Activated T-cell treated with anti-CD3 and anti-CD28 coated beads, Interleukin-2, amount 50 U/mL, for 24 hours (primary cell): ENCODE measurements around the gene TNFRSF18.

Source experiments
- DNase-seq: peaks from one replicate; pipeline ENCODE4 v3.0.0-alpha.2; 2020
- H3K27ac Mint-ChIP-seq: 2 replicates; pipeline ENCODE4 v1.8.0; 2020; ENCODE audit warnings: mild to moderate bottlenecking, mixed read lengths
- H3K27me3 Mint-ChIP-seq: 2 replicates; pipeline ENCODE4 v1.8.0; 2020; ENCODE audit warnings: mixed read lengths
- H3K36me3 Mint-ChIP-seq: 2 replicates; pipeline ENCODE4 v1.8.0; 2020; ENCODE audit warnings: low read depth, mixed read lengths
- H3K4me1 Mint-ChIP-seq: 2 replicates; pipeline ENCODE4 v1.8.0; 2020; ENCODE audit warnings: low read depth, mixed read lengths
- H3K4me3 Mint-ChIP-seq: 2 replicates; pipeline ENCODE4 v1.8.0; 2020; ENCODE audit warnings: mild to moderate bottlenecking, moderate library complexity, mixed read lengths
- H3K9me3 Mint-ChIP-seq: 2 replicates; pipeline ENCODE4 v1.8.0; 2020; ENCODE audit warnings: mixed read lengths

The TNFRSF18 gene

GRCh38 chr1:1226566-1227362 is 20.4 kb upstream of the TNFRSF18 start:
- H3K27ac Mint-ChIP-seq: peak overlapping the region; percentile 33

GRCh38 chr1:1225913-1226312 is 19.5 kb upstream of the TNFRSF18 start:
- Mint-ChIP-seq H3K4me1 (peaks cover 36% of the 10 kb centered on the region), H3K4me3 (no peak overlapping the region), H3K36me3 (peaks cover 85% of the 10 kb centered on the region), H3K9me3 (no peaks in the 10 kb centered on the region), H3K27me3 (no peaks in the 10 kb centered on the region), H3K27ac (peak overlapping the region; percentile 50)
- DNase-seq: no peak

More at GRCh38 chr1:1226566-1227362, 20.4 kb upstream of the TNFRSF18 start:
- Mint-ChIP-seq H3K4me3 (no peak overlapping the region), H3K9me3 (no peaks in the 10 kb centered on the region), H3K36me3 (peaks cover 85% of the 10 kb centered on the region), H3K27me3 (no peaks in the 10 kb centered on the region), H3K4me1 (peaks cover 35% of the 10 kb centered on the region)
- DNase-seq: no peak

GRCh38 chr1:1225238-1225845 is 18.9 kb upstream of the TNFRSF18 start:
- Mint-ChIP-seq H3K27ac (peak overlapping the region; percentile 50), H3K9me3 (no peaks in the 10 kb centered on the region), H3K27me3 (no peaks in the 10 kb centered on the region), H3K4me3 (no peak overlapping the region), H3K36me3 (peaks cover 85% of the 10 kb centered on the region), H3K4me1 (peaks cover 35% of the 10 kb centered on the region)
- DNase-seq: no peak

- H3K27me3 Mint-ChIP-seq: no peaks in the 10 kb centered on the region
- H3K36me3 Mint-ChIP-seq: peaks cover 74% of the 10 kb centered on the region
- H3K27ac Mint-ChIP-seq: no peak overlapping the region
- no peaks in the 10 kb centered on the region for H3K9me3 Mint-ChIP-seq
- H3K4me1 Mint-ChIP-seq: peaks cover 30% of the 10 kb centered on the region
- no peak for DNase-seq
- no peak overlapping the region for H3K4me3 Mint-ChIP-seq
These were observed 17.5 kb upstream of the TNFRSF18 start for GRCh38 chr1:1223891-1224290.

GRCh38 chr1:1223321-1223720 is 16.9 kb upstream of the TNFRSF18 start:
- Mint-ChIP-seq H3K27ac (no peak overlapping the region), H3K4me1 (peaks cover 27% of the 10 kb centered on the region), H3K9me3 (no peaks in the 10 kb centered on the region), H3K27me3 (no peaks in the 10 kb centered on the region), H3K36me3 (peaks cover 70% of the 10 kb centered on the region), H3K4me3 (no peak overlapping the region)
- no peak for DNase-seq

GRCh38 chr1:1222575-1223225 is 16.3 kb upstream of the TNFRSF18 start:
- Mint-ChIP-seq H3K4me3 (no peak overlapping the region), H3K36me3 (peaks cover 71% of the 10 kb centered on the region), H3K27ac (peak overlapping the region; percentile 12), H3K9me3 (no peaks in the 10 kb centered on the region), H3K4me1 (peaks cover 33% of the 10 kb centered on the region), H3K27me3 (no peaks in the 10 kb centered on the region)
- DNase-seq: no peak

- peaks cover 73% of the 10 kb centered on the region for H3K36me3 Mint-ChIP-seq
- no peak overlapping the region for H3K4me3 Mint-ChIP-seq
- no peak for DNase-seq
- H3K27me3 Mint-ChIP-seq: no peaks in the 10 kb centered on the region
- H3K9me3 Mint-ChIP-seq: no peaks in the 10 kb centered on the region
- no peak overlapping the region for H3K27ac Mint-ChIP-seq
- H3K4me1 Mint-ChIP-seq: peaks cover 38% of the 10 kb centered on the region
These were observed 15.6 kb upstream of the TNFRSF18 start for GRCh38 chr1:1221887-1222574.

GRCh38 chr1:1220197-1220596 is 13.8 kb upstream of the TNFRSF18 start:
- H3K27me3 Mint-ChIP-seq: no peaks in the 10 kb centered on the region
- DNase-seq: no peak
- no peak overlapping the region for H3K4me3 Mint-ChIP-seq
- no peaks in the 10 kb centered on the region for H3K9me3 Mint-ChIP-seq
- peak overlapping the region; percentile 89 for H3K27ac Mint-ChIP-seq
- peaks cover 73% of the 10 kb centered on the region for H3K36me3 Mint-ChIP-seq
- peaks cover 46% of the 10 kb centered on the region for H3K4me1 Mint-ChIP-seq

GRCh38 chr1:1219341-1219740 is 12.9 kb upstream of the TNFRSF18 start:
- H3K9me3 Mint-ChIP-seq: no peaks in the 10 kb centered on the region
- H3K4me1 Mint-ChIP-seq: peaks cover 53% of the 10 kb centered on the region
- peak; percentile 65 for DNase-seq
- peaks cover 72% of the 10 kb centered on the region for H3K36me3 Mint-ChIP-seq
- peak overlapping the region; percentile 89 for H3K27ac Mint-ChIP-seq
- H3K4me3 Mint-ChIP-seq: peak overlapping the region; percentile 57
- H3K27me3 Mint-ChIP-seq: no peaks in the 10 kb centered on the region

- Mint-ChIP-seq H3K4me3 (peak overlapping the region; percentile 64), H3K36me3 (peaks cover 66% of the 10 kb centered on the region), H3K9me3 (no peaks in the 10 kb centered on the region), H3K27me3 (no peaks in the 10 kb centered on the region), H3K4me1 (peaks cover 56% of the 10 kb centered on the region), H3K27ac (peak overlapping the region; percentile 89)
- no peak for DNase-seq
These were observed 12.3 kb upstream of the TNFRSF18 start for GRCh38 chr1:1218524-1219200.

GRCh38 chr1:1217621-1218523 is 11.5 kb upstream of the TNFRSF18 start:
- peak; percentile 68 for DNase-seq
- Mint-ChIP-seq H3K9me3 (no peaks in the 10 kb centered on the region), H3K4me3 (peak overlapping the region; percentile 64), H3K27ac (peak overlapping the region; percentile 87), H3K4me1 (peaks cover 55% of the 10 kb centered on the region), H3K27me3 (no peaks in the 10 kb centered on the region), H3K36me3 (peaks cover 61% of the 10 kb centered on the region)

GRCh38 chr1:1216770-1217620 is 10.6 kb upstream of the TNFRSF18 start:
- H3K36me3 Mint-ChIP-seq: peaks cover 59% of the 10 kb centered on the region
- peak overlapping the region; percentile 85 for H3K4me3 Mint-ChIP-seq
- no peaks in the 10 kb centered on the region for H3K9me3 Mint-ChIP-seq
- peak overlapping the region; percentile 98 for H3K27ac Mint-ChIP-seq
- H3K27me3 Mint-ChIP-seq: no peaks in the 10 kb centered on the region
- peak; percentile 67 for DNase-seq
- H3K4me1 Mint-ChIP-seq: peaks cover 53% of the 10 kb centered on the region
